HG03432 (cell line): ENCODE data around the gene SPIN2A.
"Not testable (repeated sequence)": the region's sequence is repeated elsewhere in the genome, so short reads cannot be mapped to it uniquely, and the experiment has no call there.

Source experiments
- ATAC-seq: cut with Tn5 transposase; IDR thresholded peaks from one replicate; pipeline ENCODE4 v1.9.1; 2021; ENCODE audit warnings: mild to moderate bottlenecking, moderate library complexity; ENCODE audit not compliant: unreplicated experiment

The SPIN2A gene

GRCh38 chrX:57137073-57137472 is at the start of gene SPIN2A:
TSS of gene SPIN2A (minus strand) at chrX:57137397. CDS start at chrX:57136597, 800 bp downstream.
- ATAC-seq, result not testable (repeated sequence)

DNA sequence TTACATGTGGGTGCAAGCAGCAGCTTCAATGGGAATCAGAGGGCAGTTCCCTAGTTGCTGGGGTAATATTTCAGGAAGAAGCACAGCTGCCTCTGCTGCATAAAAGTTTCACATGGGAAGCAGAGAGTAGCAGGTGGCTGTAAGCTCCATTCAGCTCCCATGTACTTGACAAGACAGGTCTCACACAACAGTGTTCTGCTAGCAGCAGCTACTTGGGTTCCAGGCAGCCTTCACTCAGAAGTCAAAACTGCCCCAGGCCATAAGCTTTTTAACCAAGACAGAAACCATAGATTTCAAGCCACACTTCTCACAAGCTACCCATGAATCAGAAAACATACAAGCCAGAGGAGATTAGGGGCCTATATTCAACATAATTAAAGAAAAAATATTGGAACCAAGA is 41.4 kb upstream of the SPIN2A start:
- no peak for ATAC-seq

GRCh38 chrX:57177070-57177469 is 39.9 kb upstream of the SPIN2A start:
- no peak for ATAC-seq

DNA sequence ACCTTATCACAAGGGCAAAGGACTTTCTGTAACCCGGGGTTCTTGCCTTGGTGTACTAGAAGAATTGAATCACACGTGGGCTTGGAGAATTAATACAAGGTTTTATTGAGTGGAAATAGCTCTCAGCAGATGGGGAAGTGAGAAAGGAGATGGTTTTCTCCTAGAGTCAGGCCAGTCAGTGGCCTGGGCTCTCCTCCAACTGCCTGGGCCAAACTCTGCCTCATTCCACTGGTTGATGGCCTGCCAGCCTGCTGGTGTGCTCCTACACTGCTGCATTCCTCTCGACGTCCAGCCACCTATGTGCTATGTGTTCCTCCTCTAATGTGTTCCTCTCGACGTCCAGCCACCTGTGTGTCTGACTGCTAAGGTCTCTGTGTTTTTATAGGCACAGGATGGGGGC is 35.3 kb upstream of the SPIN2A start:
- no peak for ATAC-seq

- no peak for ATAC-seq
Measured at GRCh38 chrX:57156397-57157049, 19.3 kb upstream of the SPIN2A start.

DNA sequence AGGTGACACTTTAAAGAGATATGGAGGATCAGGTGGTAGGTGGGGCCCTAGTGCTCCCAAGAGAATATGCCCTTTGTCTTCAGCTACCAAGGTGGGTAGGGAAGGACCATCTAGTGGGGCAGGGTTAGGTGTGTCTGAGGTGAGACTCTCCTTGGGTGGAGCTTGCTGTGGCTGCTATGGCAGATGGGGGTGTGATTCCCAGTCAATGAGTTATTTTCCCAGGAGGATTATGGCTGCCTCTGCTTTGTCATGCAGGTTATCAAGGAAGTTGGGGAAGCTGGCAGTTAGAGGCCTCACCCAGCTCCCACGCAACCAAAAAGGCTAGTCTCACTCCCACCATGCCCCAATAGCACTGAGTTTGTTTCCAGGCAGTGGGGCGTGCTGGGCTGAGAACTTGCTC is 18.0 kb upstream of the SPIN2A start:
- no peak for ATAC-seq

DNA sequence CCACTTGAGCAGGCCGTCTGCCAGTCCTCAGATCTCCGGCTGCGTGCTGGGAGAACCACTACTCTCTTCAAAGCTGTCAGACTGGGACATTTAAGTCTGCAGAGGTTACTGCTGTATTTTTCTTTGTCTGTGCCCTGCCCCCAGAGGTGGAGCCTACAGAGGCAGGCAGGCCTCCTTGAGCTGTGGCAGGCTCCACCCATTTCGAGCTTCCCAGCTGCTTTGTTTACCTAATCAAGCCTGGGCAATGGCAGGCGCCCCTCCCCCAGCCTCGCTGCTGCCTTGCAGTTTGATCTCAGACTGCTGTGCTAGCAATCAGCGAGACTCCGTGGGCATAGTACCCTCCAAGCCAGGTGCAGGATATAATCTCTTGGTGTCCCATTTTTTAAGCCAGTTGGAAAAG is 15.0 kb upstream of the SPIN2A start:
- not testable (repeated sequence) for ATAC-seq

GRCh38 chrX:57138674-57139073 is 1.5 kb upstream of the SPIN2A start:
- ATAC-seq, result no peak

DNA sequence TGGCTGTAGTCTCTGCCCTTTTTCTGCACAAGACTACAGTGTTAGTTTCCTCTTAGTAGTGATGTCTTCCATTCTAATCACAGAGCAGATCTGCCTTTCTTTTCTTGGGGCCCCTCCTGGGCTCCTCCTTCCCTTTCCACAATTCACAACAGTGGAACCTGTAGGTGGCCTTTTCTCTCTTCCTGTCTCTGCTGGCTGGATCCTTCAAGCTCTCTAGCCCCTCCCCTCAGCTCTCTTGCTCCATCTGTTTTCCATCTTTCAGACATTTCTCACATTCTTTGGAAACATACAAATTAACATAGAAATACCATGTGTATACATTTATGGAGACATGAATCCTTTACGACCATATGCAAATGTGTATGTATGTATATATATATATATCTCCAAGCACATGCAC is 304 bp upstream of the SPIN2A start:
- no peak for ATAC-seq

DNA sequence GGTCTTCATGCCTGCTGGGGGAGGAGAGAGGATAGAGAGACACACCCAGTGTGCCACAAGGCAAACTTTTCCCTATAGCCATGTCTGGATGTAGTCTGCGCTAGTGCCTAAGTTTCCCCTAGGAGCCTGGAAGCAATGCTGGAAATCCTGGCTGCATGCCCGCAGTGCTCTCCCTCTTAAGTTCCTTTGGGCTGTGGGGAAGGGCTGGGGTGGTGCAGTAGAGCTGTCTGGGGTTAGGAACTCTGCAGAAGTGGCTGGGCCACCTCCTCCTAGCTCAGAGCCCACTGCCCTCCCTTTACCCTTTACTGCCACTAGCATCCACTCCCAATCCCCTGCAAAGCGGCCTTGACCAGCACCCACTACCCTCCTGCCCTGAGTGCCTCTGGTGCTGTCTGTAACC is 608 bp downstream of the SPIN2A start:
- not testable (repeated sequence) for ATAC-seq

- no peak for ATAC-seq
Measured at GRCh38 chrX:57135287-57135686, 1.9 kb downstream of the SPIN2A start.

DNA sequence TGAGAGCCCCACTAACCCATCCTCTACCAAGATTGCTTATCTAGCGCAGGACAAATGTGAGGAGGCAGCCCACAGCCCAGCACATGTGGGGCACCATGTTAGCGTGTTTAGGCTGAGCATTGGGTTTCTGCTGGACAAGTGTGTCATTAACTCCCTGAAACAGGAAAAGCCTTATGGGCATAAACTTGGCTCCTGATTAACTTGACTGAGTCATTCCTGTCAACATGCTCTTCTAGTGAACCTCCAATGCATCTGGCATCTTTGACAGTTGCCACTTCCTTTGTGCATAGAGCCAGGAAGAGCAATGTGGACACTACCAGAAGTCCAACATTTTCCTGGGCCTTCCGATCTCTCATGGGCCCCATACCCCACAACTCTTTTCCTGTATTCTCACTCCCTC is 2.5 kb downstream of the SPIN2A start:
- no peak for ATAC-seq

GRCh38 chrX:57133706-57134105 is 3.5 kb downstream of the SPIN2A start:
- no peak for ATAC-seq

DNA sequence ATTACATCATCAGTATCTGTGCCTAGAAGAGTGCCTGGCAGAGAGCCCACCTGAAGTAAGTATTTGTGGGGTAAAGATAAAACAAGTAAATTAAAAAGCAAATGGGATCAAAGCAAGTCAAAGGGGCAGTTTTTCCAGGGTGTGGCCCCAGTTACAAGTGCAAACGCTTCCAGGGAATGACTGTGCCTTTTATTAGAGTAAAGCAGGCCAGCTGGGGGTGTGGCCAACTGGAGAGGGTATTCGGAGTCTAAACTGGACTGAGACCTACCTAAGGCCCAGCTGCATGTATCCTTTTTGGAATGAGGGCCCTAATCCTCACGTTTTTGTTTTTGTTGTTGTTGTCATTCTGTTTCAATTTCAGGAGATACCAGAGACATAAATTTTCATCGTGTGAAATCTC is 3.9 kb downstream of the SPIN2A start:
- ATAC-seq, result not testable (repeated sequence)

- no peak for ATAC-seq
Measured at GRCh38 chrX:57132046-57132445, 5.2 kb downstream of the SPIN2A start.

GRCh38 chrX:57121816-57122215 is 15.4 kb downstream of the SPIN2A start:
- ATAC-seq, result no peak

GRCh38 chrX:57121162-57121755 is 15.9 kb downstream of the SPIN2A start, which contains the start of gene SPIN2B:
TSS of gene SPIN2B (minus strand) at chrX:57121548.
- peak; percentile 100 for ATAC-seq

- ATAC-seq, result not testable (repeated sequence)
Measured at GRCh38 chrX:57120619-57121161, 16.5 kb downstream of the SPIN2A start.

GRCh38 chrX:57119416-57119815 is 17.8 kb downstream of the SPIN2A start:
- ATAC-seq, result no peak

- ATAC-seq, result not testable (repeated sequence)
Measured at GRCh38 chrX:57117566-57117965, 19.6 kb downstream of the SPIN2A start.

DNA sequence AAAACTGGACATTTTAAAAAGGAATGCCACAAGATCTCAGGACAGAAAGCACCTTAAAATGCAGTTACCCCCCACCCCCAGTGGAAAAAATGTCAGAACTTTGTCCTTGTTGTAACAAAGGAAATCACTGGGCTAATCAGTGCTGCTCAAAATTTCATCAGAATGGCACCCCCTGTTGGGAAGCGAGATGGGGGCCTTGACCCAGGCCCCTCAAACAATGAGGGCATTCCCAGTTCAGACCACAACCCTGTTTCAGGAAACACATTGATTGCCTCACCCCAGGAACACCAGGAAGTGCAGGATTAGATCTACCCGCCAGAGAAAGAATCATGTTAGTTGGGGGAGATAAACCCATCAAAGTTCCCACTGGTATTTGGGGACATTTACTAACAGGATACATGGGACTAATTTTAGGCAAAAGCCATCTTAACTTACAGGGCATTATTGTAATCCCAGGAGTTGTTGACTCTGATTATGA is 32.2 kb downstream of the SPIN2A start:
- ATAC-seq, result no peak

DNA sequence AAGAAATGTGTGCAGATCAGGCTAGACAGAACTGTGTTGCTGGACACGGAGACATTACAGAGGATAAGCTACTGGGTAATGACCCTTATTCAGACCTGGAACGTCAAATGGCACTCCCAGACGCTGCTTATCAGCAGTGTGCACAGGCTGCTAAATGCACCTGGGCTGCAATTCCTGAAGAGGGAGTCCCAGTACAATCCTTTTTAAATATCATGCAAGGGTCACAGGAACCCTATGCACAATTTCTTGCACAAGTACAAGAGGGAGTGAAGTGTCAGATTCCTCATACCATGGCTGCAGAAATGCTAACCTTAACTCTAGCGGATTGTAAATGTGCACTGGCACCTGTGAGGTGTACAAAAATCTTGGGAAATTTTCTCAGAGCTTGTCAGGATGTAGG is 32.8 kb downstream of the SPIN2A start:
- no peak for ATAC-seq
